HG02678 (cell line): ENCODE results near the gene COL5A1.
"Not testable (repeated sequence)": the region's sequence is repeated elsewhere in the genome, so short reads cannot be mapped to it uniquely, and the experiment has no call there.

Experiments
- ATAC-seq: cut with Tn5 transposase; IDR thresholded peaks from one replicate; pipeline ENCODE4 v1.9.1; 2021; ENCODE audit warnings: mild to moderate bottlenecking, moderate library complexity; ENCODE audit not compliant: unreplicated experiment

The COL5A1 gene

DNA sequence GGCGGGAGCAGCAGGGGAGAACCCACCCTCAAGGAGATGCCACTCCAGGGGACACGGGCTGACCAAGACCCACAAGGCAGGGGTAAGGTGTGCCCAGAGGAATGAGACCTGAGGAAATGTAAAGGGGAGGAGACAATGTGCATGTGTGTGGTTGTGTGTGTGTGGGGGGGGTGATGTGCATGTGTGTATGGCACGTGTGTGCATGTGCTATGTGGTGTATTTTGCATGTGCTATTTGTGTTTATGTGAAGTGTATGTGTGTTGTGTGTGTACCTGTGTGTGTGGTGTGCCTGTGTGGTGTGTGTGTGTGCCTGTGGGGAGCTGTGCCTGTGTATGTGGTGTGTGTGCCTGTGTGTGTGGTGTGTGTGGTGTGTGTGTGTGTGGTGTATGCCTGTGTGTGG is 205.5 kb downstream of the COL5A1 start:
- ATAC-seq, result no peak

DNA sequence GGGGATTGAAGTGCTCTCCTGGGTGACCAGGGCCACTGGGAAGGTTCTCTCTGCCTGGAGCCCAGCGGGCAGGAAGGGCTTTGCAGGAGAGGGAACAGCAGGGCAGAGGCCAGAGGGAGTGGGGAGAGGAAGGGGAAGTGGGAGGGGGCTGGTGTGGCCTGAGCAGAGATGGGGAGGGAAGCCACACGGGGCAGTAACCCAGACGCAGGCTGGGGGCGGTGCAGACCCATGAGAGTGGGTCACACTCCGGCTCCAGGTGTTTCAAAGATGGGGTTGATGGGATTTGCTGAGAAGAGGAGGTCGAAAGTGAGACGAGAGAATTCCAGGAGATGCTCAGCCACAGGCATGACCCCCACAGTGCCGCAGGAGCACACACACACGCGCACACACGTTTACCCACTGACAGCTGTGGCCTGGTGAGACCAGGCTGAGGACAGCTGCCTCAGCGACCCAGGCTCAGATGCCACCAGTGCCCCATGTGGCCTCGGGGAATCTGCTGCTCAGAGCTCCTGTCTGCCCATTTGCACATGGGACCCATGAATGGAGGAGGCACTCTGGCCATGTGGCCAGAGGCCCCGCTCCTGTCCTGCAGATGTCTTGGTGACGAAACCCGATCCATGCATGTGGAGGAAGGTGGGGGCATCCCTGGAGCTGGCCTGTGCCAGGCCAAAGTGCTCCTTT is 206.3 kb downstream of the COL5A1 start:
- no peak for ATAC-seq

DNA sequence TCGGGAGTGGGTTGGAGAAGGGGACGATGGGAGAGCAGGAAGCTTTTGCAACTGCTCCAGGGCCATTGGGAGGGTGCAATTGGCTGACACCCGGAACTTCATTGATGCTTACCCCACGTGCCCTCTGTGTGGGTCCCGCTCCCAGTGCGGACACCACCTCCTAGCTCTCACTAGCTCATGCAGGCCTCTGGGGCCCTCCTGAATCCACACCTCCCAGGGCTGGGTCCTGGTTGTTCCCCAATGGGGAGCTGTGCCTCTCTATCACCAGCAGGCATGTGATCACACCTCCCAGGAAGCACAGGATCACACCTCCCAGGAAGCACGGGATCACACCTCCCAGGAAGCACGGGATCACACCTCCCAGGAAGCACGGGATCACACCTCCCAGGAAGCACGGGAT is 206.9 kb downstream of the COL5A1 start:
- no peak for ATAC-seq

DNA sequence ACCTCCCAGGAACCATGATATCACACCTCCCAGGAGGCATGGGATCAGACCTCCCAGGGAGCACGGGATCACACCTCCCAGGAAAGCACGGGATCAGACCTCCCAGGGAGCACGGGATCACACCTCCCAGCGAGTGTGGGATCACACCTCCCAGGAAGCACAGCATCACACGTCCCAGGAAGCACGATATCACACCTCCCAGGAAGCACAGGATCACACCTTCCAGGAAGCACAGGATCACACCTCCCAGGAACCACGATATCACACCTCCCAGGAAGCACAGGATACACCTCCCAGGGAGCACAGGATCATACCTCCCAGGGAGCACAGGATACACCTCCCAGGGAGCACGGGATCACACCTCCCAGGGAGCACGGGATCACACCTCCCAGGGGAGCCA is 209.0 kb downstream of the COL5A1 start:
- no peak for ATAC-seq

DNA sequence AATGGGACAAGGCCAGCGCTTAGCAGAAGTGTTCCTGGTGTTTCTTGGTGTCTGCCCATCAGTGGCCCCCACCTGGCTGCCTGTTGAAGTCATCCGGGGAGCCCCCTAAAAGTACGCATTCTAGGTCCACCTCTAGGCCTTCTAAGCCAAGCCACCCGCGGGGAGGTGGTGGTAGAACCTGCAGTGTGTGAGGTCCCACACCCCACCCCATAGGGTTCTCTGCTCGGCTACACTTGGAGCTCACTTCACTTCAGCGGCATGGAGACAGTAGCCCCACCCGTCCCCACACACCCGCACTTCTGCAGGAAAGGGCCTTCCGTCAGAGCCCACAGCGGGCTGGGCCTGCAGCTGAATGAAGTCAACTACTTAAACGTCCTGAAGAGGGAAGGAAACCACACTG is 209.4 kb downstream of the COL5A1 start:
- ATAC-seq, result no peak

DNA sequence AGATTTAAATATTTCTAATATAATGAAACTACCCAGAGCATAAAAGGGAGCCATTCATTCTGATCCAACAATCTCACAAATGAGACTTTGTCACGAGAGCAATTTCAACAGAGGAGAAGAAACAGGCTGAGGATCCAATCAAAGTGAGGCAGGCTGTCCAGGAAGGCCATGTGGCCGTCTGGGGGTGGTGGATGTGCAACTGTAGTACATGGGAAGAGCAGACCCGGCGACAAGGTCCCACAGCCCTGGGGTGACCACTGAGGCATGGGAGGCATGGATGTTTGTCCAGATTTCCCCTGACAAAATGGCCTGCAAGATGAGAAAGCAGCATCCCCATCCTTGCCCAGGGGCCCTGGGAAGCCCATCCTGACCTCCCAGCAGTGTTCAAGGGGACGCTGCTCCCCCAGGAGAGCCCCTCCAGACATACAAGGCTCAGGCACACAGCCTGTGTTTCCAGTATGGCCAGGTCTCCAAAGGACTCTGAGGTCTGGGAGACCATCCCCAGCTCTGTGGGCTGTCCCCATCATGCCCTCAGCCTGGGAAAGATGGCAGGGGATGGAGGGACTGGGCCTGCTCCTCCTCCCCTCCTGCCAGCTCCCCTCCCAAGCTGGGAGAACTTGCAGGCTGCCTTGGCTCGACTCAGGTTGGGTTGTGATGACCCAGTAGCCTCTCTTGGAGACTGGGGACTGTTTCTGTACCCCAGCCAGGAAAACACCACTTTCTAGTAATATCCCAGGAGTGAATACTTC is 211.5 kb downstream of the COL5A1 start:
- no peak for ATAC-seq

DNA sequence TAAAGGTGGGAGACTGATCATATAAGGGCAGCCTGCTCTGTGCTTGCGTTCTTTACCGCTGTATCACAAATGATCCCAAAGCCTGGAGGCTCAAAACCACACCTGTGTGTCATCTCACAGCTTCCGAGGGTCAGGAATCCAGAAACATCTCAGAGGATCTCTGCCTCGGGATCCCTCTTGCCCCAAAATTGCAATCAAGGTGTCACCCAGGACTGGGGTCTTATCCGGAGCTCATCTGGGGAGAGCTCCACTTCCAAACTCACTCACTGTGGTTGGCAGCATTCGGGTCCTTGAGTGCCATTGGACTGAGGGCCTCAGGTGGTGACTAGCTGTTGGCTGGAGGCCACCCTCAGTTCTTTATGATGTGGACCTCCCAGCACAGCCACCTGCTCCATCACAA is 212.3 kb downstream of the COL5A1 start:
- ATAC-seq, result no peak

DNA sequence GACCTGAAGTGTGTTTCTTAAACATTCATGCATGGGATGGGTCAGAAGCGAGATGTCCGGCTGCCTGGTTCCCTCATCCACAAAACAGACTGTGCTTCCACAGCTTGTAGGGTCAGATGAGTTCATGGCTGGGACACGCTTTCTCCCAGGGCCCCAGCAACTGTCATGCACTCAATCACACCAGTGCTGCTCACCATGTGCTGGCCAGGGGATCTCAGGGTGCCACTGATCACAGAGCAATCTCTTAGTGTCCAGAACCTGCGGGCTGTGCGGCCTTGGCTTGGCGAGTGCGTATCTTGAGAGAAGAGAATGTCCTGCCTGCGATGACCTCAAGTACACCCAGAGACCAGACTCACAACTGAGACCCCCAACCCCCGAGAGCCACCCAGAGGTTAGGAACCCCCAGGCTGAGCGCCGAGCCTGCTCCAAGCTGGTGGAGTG is 213.0 kb downstream of the COL5A1 start:
- no peak for ATAC-seq

DNA sequence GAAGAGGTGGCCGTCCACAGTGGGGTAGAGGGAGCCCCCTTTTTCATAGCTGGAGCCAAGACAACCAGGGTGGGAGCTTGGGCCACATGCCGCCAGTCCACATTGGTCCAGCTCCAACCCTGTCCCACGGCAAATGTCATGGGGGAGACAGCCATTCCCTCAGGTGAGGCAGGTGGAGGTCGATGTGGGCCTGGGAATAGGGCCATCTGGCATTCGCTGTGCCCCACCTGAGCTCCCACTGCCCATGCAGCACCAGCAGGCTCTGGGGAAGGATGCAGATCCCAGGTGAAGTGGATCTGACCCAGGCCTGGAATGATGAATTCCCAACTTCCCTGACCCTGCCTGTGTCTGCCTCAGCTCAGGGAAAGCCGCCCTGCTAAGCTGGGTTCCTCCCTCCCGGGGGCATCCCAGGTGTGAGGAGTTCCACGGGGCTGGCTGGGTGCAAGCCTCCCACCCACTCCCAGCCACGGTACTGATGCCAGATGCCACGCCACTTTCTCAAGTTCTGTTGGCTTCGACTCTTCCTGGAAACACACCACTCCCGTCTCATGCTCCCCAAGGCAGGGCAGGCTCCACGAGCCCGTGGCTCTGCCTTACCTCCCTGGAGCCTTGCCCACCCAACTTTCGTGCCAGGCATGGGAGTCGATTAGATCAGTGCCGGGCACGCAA is 213.8 kb downstream of the COL5A1 start:
- no peak for ATAC-seq

DNA sequence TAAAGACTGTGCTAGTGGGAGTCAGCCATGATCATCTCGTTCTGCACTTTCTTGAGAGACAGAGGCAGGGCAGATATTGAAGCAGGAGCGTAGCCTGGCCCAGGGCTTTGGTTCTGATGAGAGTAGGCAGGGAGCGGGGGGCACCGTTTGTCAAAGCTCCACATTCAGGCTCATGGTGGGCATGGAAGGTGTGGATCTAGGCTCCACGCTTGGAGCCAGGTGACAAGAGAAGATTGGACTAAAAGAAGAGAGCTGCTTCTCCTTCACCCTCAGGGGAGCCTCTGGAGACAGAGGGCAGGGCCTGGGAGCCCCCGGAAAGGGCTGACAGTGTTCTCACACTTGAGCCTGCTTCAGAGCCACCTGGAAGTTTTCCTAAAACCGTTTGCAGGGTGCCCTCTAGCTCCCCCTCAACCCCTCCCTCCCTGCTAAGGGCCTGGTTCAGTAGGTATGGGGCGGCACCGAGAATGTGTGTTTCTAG is 214.3 kb downstream of the COL5A1 start:
- ATAC-seq, result no peak

DNA sequence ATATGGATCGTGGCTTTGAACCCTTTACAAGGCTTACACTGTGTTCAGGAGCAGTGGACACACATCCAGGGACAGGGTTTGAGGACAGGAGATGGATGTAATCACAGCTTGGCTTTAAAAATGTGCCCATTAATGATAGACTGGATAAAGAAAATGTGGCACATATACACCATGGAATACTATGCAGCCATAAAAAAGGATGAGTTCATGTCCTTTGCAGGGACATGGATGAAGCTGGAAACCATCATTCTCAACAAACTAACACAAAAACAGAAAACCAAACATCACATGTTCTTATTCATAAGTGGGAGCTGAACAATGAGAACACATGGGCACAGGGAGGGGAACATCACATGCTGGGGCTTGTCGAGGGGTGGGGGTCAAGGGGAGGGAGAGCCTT is 215.8 kb downstream of the COL5A1 start:
- ATAC-seq, result not testable (repeated sequence)

DNA sequence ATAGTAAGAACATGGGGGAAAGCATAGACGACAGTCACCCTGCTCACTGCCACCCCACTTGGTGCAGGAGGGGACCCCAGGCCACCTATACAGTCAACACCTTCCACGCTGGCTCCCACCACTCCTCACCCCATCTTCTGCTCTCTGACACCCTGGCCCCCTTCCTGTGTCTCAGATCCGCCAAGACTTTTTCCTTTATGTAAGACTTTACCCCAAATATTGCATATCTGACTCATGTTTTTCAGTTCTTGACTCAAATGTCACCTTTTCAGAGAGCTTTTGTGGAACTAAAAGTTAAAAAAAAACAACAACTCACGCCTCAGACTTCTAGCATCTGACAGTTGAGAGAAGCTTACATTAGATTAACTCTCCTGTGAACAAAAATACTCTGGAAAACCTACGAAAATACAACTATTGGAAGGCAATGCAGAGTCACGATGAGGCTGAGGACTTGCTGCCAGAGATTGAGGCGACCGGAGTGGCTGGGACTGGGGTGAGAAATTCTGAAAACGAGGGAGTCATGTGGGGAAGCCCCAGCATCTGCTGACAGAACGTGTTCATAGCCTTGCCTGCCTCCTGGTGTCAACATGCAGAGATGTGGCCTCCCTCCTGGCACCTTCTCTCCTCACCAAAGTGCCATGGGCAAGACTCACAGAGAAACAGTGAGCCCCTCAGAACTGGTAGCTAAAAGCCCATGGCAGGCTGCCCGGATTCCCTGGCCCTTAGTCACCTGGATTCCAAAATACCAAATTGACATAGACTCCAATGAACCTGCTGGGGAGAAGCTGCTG is 216.6 kb downstream of the COL5A1 start:
- ATAC-seq, result peak; percentile 80

DNA sequence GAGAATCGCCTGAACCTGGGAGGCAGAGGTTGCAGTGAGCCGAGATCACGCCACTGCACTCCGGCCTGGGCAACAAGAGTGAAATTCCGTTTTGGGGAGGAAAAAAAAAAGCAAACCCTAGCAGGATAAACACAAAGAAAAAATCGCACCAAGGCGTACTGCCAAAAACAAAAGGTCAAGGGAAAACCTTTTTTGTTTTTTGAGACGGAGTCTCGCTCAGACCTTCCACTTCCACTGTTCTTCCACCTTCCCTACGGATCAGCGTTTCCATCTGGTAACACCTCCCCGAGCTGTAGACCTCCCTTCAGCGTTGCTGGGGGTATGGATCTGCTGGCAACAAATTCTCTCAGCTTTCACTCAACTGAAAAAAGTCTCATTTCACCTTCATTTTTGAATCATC is 218.9 kb downstream of the COL5A1 start:
- ATAC-seq, result no peak

DNA sequence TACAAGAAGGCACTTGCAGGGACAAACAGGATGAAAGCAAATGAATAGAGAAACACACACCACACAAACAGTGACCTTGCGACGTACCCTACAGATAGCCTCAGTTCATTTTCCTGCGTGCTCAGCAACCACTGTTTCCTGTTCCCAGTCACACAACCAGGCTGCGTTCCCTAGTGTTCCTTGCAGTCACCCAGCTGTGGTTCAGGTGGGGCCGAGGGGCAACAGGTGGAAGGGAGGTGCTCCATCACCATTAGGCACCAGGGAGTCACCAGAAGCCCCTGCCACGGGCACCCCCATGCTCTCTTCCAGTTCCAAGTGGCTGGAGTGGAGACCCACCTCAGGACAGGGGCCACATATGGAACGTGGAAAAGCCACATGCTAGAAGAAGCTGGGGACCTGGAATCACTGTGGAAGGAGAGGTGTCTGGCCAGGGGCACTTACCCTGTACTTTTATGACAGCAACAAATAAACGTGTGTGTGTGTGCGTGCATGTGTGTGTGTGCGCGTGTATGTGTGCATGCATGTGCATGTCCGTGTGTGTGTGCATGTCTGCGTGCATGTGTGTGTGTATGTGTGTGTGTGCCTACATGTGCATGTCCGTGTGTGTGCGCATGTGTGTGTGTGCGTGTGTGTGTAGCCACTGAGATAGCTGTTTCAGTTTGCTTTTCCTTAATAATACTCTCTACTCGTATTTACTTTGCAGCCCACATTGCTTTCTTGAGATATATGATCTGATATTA is 220.2 kb downstream of the COL5A1 start:
- ATAC-seq, result no peak

DNA sequence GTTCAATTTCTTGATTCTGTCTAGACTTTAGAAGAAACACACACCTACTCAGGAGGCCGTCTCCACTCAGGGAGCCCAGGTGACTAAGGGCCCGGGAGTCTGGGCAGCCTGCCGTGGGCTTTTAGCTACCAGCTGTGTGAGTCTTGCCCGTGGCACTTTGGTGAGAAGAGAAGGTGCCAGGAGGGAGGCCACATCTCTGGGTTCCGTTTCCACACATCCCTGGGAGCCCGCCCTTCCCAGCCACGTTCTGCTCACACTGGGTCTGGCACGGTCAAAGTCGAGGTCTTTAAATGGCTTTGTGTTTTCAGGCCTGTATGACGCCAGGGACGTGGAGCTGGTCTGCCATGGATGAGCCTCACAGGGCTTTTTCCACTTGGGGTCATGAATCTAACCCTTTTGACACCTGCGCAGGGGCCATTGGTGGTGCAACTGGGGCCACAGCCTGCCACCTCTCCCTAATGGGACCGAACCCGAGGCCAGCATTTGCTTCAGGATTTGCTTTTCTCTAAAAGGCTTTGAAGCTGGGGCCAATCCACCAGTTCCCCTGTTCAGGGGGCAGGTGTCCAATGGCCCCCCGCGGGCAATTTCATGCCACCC is 221.8 kb downstream of the COL5A1 start:
- ATAC-seq, result no peak

DNA sequence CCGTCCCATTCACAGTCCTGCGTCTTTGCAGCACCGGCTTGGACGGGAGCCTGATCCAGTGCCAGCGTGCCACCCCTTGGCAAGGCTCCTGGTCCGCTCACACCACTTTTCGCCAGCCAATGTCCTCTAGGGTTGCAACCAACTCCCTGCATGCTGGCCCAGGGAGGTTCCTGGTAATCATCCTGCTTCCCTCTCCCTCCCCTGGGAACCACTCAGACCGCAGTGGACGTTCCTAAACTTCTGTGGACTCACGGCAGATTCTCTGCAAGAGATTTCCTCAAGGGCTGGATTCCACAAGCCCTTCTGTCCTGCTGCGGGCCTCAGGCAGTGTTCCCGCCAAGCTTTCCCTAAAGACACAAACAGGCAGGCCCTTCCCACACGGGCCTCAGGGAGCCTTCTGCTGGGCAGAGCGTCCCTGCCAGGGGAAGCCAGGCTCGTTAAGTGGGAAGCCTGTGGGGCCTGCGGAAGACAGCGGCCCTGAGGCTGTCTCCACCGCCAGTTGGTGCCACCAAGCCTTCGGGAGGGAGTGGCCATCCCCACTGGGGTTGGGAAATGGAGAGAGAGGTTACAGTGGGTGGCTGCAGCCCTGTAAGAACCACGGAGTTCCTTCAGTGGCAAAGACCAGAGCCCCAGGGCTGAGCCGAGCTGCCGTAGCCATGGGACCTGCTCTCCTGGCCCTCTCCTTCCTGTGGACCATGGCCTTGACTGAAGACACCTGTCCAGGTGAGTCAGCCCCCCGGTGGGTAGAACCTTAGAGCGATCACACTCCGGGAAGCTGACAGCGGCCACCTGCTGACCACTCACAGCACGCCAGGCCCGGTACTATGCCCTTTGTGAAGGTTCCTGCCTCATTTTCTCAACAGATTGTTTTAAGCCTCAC is 222.6 kb downstream of the COL5A1 start:
- ATAC-seq, result no peak

DNA sequence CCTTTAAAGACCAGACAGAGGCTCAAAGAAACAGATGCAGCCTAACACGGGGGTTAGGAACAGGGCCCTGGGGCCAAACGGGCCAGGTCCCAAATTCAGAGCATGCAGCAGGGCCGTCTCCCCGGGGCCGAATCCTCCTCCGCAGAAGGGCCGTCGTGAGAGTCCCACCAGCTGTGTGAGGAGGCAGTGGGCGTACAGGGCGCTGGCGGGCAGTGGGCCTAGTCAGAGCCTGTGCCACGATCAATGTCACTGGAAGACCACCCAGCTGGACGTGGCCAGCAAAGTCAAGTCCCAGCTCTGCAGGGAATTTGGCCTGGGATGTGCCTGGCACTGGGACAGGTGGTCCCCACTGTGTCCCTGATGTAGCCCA is 223.2 kb downstream of the COL5A1 start:
- ATAC-seq, result no peak

DNA sequence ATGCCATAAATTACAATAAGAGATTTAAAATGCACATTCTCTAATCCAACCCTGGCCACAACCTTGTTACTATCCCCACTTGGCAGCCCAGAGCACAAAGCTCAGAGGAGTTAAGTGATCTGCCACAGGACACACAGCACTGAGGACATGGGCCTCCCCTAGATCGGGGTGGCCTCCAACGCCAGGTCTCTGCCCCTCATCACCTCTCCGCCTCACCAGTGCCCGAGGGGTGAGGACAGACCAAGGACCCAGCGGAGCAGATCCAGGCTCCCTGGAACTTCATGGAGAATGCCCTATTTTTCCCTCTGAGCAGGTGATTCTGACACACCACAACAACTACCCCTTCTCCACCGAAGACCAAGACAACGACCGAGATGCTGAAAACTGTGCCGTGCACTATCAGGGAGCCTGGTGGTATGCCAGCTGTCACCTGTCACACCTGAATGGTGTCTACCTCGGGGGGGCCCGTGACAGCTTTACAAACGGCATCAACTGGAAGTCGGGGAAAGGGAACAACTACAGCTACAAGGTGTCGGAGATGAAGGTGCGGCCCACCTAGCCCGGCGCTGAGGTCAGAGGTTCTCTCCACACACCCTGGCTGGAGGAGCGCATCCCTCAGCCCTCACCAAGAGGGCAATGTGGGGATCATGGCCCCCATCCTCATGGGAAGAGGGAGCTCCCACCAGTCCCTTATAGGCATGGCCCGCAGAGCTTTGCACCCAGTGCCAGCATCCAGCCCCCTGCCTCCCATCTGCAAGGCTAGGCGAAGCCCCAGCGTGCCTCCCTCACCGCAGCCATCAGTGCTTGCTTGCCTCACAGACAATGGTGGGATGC is 226.5 kb downstream of the COL5A1 start:
- no peak for ATAC-seq
